ENCODE results near the gene CLEC18B.
A peak's percentile ranks its signal among the peaks of the same experiment; 100 is the strongest.
"Not testable (repeated sequence)": the region's sequence is repeated elsewhere in the genome, so short reads cannot be mapped to it uniquely, and the experiment has no call there.

The CLEC18B gene

DNA sequence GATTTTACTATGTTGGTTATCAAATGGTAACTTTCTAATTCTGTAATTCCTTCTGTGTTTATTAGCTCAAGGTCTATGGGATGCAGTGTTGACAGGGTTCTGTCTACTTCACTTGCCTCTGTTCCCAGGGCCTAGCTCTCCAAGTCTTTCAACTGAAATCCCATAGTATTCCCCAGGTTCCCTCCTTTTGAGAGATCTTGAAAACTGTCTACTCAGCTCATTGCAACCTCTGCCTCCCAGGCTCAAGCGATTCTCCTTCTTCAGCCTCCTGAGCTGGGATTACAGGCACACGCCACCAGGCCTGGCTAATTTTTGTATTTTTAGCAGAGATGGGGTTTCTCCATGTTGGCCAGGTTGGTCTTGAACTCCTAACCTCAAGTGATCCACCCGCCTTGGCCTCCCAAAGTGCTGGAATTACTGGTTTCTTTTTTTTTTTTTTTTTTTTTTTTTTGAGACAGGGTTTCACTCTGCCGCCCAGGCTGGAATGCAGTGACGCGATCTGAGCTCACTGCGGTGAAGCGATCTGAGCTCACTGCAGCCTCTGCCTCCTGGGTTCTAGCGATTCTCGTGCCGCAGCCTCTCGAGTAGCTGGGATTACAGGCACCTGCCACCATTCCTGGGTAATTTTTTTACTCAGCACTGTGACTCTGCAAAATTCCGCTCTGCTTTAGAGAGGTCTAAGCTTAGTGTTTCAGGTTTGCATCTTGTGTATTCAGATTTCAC is 22.5 kb upstream of the CLEC18B start:
- not testable (repeated sequence) for DNase-seq

DNA sequence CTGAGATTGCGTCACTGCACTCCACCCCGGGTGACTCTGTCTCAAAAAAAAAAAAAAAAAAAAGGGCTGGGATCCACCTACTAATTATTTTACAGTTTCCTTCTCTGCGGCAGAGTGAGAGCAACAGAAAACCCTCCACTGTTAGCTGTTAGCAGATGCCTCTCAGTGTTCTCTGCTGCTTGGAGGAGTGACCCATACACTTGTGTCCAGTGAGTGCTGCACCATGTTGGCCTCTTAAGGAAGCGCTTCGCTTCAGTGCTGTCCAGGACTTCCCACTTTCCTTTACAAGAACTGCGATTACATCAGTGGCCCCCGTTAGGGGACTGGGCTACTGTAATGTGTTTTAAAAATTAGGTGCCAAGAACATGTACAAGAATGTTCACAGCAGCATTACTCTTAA is 18.4 kb upstream of the CLEC18B start:
- no peak for DNase-seq

- peak; percentile 76 for DNase-seq
Observed at GRCh38 chr16:74438492-74438979, 17.3 kb upstream of the CLEC18B start.

- no peak for DNase-seq
Observed at GRCh38 chr16:74431516-74431915, 10.2 kb upstream of the CLEC18B start.

GRCh38 chr16:74430036-74430712 is 8.9 kb upstream of the CLEC18B start:
- peak; percentile 73 for DNase-seq

DNA sequence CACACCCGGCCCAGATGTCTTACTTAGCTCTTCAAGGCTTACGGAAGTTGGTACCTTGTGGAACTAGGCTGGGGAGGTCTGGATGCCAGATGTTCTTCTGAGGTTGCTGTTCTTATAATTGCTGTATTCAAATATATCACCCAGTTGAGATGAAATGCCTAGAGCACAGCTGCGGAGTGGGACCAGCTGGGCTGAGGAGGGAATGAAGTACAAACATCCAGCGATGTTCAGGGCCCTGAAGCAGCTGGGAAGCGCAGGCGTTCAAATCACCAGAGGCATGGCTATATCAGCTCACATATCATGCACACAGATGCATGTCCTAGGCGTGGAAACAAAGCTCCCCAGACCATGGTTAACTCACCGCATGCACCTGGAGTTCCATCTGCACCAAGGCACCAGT is 7.2 kb upstream of the CLEC18B start:
- DNase-seq: not testable (repeated sequence)

GRCh38 chr16:74425751-74426150 is 4.5 kb upstream of the CLEC18B start:
- not testable (repeated sequence) for DNase-seq

GRCh38 chr16:74423721-74424120 is 2.4 kb upstream of the CLEC18B start:
- DNase-seq: not testable (repeated sequence)

DNA sequence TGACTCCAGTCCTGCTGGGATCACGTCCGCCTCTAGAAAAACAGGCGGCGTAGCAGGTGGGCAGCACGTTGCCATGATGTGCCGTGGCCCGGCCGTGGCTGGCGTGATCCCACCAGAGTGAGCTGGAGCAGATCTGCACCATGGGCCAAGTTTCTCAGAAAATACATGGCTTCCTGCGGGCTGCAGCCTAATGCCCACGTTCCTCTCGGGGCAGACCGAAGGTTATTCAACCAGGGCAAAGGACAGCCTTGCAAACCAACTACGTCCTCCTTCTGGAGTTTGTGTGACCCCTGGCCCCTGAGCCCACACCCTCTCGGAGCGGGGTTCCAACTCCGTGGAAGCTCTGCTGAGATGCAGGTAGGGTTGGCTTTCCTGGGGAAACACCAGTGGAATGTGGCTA is 808 bp upstream of the CLEC18B start:
- DNase-seq: not testable (repeated sequence)

- not testable (repeated sequence) for DNase-seq
Observed at GRCh38 chr16:74421482-74421785, 156 bp upstream of the CLEC18B start.

- not testable (repeated sequence) for DNase-seq
Observed at GRCh38 chr16:74419811-74420210, 1.5 kb downstream of the CLEC18B start.

GRCh38 chr16:74417897-74418296 is 3.4 kb downstream of the CLEC18B start:
- not testable (repeated sequence) for DNase-seq

- not testable (repeated sequence) for DNase-seq
Observed at GRCh38 chr16:74413920-74414319, 7.4 kb downstream of the CLEC18B start.

DNA sequence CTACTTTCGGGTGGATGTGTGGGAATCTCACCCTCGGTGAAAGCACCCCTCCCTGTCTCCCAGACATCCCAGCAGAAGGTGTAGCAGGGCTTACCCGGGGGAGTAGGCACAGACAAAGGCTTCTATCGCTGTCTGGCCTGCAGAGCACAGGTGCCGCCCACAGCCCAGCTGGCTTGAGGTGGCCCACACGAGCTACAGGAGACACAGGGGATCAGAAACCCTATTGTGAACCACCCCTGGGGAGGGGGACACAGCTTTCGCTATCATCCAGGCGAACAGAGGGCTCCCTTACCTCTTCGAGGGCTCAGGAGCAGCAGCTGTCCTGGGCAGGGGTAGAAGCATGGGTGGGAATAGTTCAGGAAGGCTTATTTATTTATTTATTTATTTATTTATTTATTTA is 7.8 kb downstream of the CLEC18B start:
- not testable (repeated sequence) for DNase-seq

GRCh38 chr16:74412775-74413390 is 8.4 kb downstream of the CLEC18B start:
- DNase-seq: not testable (repeated sequence)

- DNase-seq: not testable (repeated sequence)
Observed at GRCh38 chr16:74412138-74412774, 9.0 kb downstream of the CLEC18B start.

DNA sequence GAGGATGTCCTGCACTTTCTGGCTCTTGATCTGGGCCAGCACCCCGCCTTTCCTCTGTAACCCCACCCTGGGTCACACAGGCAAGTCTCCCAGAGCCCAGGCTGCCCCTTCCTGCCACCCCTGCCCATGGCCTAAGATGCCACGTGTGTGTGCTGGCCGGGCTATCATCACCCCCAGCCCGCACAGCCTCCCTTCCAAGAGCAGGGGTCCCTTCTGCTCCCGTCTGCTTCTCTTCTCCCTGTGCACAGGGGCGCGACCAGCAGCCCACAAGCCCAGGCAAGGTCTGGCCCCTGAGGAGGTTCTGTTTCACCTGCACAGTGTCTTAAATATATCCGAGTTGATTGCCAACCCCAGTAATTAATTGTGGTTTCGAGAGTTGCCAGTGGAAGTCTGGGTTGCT is 10.3 kb downstream of the CLEC18B start:
- not testable (repeated sequence) for DNase-seq

DNA sequence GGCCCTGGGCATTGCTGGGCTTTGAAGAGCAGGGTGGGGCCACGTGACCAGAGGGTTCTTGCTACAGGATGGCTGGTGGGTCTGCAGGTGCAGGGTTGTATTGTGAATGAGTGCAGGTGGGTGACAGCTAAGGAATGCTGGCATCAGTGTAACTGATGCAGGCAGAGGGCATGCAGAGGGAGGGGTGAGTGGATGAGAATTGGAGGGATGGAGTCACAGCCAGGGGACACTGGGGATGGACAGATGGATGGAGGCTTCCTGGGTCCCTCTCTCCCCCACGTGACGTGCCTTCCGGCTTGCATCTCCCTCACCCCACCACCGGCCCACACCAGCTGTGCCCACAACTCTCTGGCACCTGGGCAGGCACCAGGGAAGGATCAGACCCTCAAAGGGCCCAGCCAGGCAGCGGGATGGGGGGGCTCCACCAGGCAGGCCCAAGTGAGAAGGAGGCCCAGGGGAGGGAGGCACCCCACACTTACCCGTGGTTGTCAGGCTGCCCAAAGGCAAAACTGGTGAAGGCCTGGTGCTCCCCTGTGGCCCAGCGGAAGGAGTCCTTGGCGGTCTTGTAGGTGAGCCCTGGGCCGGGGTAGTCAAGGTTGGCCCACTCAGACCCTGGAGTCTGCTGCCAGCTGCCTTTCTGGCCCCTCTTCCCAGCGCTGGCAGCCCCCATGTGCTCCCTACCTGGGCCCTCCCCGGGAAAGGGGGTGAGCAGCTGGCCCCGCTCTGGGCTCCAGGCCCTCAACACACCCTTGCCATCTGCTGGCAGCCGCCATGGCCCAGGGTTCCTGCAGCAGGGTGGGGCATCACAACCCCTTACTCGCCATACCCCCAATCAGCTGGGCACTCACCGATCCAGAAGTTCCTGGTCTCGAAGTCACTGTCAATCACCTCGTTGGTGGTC is 11.0 kb downstream of the CLEC18B start:
- not testable (repeated sequence) for DNase-seq

DNA sequence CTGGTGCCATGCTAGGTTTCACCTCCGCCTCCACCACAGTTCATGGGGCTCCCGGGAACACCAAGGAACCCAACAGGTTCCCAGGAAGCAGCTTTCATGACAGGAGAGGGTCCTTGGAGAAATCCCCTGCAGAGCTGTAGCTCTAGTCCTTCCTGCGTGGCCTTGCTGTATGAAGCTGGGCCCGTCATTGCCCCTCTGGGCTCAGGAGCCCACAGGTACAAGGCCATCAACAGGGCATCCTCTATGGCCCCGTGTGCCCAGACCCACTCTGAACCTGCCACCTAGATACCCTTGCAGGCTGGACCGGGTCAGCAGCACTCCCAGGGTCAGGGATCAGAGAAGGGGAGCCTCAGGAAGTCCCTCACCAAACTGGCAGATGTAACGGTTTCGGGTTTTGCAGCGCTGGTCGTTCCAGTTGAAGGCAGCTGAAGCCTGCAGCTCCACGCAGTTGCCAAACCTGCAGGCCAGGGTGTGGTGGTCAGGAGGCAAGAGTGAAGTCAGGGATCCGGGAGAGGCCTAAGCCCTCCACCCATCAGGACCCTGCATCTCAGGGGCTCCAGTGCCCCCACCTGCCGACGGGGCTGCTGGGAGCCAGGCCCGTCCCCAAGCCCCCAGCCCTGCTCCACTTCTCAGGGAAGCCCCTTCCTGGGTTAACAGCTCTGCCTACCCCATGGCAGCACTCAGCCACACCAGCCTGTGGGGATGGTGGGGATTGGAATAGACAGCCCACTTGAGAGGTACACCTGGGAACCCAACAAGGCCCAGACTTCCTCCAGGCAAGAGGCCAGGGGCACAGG is 11.9 kb downstream of the CLEC18B start:
- not testable (repeated sequence) for DNase-seq

- not testable (repeated sequence) for DNase-seq
Observed at GRCh38 chr16:74407362-74407705, 13.9 kb downstream of the CLEC18B start.

DNA sequence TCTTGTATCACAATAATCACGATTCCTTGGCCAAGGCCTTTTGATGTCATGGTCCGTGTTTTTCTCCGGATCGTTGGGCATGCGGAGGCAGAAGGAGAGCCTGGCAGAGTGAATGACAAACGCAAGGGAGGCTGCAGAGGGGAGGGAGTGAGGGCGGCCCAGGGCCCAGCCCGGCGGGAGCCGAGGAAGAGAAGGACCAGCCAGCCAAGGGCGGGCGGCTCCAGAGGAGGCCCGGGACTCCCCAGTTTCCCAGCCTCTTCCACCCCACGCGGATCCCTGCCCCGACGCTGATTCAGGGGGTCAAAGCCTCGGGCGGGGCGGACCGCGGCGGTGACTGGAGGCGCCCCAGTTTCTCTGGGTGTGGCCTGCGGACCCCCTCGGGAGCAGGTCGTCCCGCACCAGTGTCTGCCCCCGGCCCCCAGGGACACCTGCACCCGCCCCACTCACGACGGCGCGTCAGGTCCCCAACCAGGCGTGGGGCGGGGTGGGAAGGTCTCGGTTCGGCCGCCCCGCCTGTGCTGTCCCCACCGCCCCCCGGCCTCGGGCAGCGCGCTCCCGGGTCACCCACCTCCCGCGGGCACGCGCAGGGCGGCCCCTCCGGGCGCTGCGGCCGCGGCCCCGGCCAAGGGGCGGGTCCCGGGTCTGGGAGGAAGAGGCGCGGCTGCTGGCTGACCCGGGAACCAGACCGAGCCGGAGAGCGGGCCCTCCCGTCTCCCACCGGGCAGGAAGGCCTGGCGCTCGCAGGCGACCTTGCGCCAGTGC is 14.5 kb downstream of the CLEC18B start:
- not testable (repeated sequence) for DNase-seq

Measured in OCI-M1 (cell line).